Hippocampal formation (tissue), 2 donors: ENCODE data around the gene UNC13D.
"Not testable (repeated sequence)": the region's sequence is repeated elsewhere in the genome, so short reads cannot be mapped to it uniquely, and the experiment has no call there.

Experiments used
- DNase-seq, 2 donors: peaks; one replicate each; lab custom pipeline; 2025; lab: John Stamatoyannopoulos, UW

Gene UNC13D

DNA sequence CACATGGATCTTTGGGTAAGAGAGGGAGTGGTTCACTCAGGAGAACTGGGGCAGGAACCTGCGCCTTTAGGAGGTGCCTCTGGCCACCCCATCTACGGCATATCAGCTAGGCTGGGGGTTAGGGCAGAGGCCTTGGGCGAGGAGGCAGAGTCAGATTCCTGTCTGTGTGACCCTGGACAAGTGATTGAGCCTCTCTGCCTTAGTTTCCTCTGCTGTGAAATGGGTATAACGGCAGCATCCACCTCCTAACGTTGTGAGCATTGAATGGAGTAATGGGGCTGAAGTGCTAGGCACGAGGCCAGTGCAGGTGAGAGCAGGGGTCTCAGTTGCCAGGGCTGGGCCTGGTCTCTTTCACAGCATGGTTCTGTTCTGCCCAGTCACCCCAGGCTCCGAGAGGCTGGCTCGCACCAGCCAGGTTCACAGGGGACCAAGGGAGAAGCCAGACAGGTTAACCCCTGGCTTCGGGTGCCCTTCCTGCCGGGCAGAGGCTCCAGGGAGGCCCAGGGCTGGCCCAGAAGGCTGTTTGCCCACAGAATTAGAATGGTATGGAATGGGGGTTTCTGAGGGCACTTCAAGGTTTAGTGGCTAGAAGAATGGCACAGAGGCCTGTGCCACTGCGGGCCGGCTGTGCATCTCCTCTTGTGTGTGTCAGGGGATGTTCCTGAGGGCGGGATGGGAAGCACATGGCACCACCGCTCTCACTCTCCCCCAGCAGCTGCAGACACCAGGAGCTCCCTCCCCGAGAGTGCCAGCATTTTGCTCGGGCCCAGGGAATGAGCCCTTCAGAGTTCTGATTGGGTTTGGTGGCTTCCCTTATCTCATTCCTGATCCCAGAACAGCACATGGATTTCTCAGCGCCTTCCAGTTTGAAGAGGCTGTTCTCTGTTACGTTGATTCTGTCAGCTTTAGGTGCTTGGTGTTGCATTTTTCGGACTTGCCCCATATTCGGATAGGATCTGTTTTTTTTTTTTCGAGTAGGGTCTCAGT lies 23.8 kb downstream of the UNC13D start:
- no peak for DNase-seq

DNA sequence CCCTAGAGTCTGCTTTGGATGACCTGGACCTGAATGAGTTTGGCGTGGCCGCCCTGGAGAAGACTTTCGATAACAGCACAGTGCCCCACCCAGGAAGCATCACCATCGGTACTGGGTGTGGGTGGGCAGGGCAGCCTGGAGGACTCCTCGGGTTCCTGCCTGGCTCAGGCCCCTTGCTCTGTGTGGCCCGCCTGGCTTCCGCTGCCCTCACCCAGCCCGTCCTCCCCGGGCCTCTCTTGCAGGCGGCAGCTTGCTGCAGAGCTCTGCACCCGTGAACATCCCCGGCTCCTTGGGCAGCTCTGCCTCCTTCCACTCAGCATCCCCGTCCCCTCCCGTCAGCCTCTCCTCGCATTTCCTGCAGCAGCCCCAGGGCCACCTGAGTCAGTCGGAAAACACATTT lies 24.5 kb downstream of the UNC13D start:
- DNase-seq = no peak

DNA sequence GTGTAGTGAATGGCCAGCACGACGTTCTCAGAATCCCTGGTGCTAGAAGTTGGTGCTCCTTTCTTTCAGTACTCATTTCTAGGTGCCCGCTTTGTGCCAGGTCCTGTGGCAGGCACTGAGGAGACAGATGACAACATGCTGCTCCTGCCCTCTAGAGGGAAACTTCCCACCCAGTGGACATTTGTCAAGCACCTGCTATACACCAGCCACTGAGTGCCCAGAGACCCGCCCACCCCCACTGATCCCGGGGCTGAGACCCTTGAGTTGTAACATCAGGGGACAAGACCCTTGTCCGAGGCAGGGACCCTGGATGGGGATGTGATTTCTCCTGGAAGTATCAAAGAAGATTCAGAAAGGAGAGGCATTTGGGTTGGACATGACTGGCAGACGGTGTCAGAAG lies 25.1 kb downstream of the UNC13D start:
- DNase-seq = no peak

DNA sequence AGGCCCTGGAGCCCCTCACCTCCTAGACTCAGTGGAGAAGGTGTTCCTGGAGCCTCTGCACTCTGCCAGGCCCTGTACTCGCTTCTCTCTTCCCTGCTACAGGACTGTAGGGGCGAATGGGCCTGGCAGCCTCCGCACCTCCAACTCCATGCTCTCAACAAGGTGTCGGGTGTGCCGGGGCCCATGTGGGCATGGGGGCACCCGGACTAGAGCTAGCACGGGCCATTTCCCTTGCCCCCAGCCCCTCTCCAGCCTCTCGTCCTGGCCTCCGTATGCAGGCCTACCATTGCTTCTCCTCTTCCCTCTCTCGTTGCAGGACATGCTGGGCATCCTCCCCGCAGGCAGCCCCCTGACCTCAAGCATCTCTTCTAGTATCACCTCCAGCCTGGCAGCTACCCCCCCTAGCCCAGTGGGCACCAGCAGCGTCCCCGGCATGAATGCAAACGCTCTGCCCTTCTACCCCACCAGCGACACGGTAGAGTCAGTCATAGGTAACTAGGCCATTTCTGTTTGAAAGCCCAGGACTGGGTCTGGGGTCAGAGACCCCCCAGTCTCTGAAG lies 25.8 kb downstream of the UNC13D start:
- DNase-seq = no peak

DNA sequence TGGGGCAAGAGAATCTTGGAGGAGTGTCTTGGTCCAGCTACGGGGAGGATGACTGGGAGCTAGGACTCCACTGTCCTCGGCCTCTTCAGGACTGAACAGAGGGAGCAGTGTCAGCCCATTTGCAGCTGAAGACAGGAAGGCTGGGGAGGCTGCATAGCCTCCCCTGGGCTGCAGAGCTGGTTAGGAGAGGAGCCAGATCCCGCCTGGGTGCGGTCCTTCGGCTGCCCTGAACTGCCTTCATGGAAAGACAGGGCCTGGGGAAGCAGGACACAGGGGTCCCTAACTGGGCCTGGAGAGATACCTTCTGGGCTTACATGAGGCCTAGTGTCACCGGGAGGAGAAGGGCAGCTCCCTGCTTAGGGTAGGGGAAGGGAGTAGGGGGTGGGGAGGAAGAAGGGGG lies 26.6 kb downstream of the UNC13D start:
- no peak for DNase-seq

DNA sequence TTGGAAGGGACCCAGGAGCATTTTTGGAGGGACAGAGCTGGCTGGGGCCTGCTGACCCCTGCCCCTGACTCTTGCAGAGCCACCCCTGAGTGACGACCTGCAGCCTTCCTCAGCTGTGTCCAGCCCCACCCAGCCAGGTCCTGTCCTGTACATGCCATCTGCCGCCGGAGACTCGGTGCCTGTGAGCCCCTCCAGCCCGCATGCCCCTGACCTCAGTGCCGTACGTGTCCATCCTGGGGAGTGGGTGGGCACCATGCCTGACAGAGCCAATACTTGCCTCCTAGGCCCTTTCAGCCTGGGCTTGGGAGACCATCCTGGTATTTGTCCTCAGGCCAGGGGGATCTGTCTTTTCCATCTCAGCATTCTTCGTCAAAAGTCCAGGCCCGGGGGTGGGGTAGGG lies 27.5 kb downstream of the UNC13D start:
- no peak for DNase-seq

DNA sequence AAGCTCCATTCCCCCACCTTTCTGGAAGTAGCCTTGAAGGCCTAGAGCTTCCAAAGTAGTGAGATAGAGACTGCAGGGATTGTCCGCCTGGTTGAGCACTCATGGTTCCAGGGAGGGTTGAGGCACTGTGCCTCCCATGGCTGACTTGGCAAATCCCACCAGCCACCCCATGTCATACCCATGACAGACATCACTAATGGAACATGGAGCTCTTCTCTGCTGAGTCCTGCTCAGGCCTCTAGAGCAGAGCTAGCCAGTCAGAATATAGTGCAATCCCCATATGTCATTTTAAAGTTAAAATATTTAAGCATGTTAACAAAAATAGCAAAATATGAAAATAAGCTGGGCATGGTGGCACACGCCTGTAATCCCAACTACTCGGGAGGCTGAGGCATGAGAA lies 28.8 kb downstream of the UNC13D start:
- no peak for DNase-seq

DNA sequence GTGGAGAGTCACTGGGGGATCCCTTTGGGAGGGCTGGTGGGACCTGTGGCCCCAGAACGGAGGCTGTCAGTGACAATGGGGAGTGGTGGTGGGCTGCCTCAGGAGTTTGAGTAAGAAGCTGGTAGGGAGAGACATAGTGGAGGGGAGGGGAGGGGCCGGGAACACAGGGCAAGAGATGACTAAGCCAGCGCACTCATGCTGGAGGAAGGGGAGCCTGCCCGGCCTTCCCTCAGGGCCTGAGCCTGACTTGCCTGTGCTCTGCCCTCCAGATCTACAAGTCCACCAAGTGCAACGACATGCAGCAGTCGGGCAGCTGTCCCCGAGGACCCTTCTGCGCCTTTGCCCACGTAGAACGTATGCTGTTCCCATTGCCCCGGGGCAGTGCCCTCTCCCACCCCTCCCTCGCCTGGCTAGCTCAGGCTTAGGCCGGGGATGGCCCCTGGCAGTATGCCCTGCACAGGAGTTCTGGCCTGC lies 29.3 kb downstream of the UNC13D start:
- DNase-seq = no peak

DNA sequence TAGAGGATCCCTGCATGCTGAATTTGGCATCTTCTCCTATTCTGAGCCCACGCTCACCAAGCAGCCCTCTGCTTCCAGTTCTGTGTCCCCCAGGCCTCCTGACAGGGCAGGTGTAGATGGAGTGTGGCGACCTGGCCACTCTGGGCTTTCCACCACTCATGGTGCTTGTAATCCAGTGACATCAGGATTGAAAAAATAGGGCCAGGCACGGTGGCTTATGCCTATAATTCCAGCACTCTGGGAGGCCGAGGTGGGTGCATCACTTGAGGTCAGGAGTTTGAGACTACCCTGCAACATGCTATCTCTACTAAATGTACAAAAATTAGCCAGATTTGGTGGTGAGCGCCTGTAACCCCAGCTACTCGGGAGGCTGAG lies 30.2 kb downstream of the UNC13D start:
- no peak for DNase-seq

DNA sequence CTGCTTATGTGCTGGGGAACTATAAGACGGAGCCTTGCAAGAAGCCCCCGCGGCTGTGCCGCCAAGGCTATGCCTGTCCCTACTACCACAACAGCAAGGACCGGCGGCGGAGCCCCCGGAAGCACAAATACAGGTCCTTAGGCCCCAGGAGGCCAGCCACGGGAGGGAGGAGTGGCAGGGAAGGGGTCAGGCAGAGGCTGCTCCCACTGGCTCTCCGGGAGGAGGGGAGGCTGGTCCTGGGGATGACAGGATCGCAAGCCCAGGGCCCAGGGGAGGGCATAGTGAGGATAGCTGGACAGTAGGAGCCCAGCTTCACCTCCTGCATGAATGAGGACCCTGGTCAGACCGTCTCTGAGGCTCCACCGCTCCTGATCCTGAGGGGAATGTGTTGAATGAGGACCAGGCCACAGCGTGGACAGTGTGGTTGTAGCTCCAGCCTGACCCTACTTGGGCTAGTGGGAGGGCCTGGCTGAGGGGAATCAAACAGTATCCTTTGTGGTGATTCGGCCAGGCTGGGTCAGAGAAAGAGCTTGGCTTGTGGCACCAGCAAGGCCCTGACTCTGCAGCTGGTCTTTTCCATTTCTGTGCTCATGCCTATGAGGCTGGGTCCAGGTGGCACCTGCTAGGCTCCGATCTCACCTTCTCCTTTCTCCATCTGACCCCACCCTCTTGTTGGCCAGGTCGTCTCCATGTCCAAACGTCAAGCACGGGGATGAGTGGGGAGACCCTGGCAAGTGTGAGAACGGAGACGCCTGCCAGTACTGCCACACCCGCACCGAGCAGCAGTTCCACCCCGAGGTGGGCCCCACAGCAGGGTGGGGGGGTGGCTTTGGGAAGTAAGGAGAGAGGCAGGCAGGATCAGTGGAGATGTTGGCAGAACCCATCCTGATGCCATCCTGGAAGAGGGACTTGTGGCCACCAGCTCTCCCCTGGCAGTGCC lies 30.9 kb downstream of the UNC13D start:
- no peak for DNase-seq

DNA sequence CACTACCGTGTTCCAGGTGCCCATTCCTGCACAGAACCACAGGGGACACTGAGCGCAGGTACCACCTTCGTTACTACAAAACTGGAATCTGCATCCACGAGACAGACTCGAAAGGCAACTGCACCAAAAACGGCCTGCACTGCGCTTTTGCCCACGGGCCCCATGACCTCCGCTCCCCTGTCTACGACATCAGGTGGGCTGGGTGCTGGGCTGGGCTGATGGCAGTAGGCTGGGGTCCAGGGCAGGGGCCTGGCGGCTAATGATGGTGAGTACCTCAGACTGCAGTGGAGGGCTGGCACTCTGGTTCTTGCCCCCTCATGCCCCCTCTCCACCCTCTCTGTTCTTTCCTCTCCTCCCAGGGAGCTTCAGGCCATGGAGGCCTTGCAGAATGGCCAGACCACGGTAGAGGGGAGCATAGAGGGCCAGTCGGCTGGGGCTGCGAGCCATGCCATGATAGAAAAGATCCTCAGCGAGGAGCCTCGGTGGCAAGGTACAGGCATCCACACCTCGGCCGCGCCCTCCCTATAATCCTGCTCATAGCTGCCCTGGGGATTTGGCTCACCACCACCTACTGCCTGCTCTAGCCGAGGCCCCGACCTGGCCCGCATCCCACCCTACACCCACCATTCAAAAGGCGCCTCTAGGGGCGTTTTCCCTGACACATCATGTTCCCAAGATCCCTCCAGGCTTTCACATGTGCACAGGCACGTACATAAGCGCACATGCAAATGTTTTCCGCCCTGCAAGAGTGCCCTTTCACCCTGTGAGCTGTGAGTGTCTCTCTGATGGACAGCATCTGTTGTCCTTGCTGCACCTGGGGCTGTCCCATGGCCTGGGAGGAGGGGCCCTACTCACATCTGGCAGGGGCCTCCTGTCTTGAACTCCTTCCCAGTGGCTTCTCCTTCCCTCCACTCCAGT lies 31.8 kb downstream of the UNC13D start:
- DNase-seq = no peak

DNA sequence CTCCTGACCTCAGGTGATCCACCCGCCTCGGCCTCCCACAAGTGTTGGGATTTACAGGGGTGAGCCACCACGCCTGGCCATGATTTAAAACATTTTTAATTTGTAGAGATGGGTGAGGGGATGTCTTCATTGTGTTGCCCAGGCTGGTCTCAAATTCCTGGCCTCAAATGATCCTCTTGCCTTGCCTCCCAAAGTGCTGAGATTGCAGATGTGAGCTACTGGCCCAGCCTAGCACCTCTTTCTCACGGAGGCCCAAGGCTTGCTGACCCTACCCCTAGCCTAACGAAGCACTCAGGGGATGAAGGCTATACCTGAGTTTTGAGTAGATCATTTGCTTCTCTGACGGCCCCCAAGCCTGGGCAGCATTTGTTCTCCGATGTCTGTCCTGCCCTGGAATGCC lies 33.0 kb downstream of the UNC13D start:
- no peak for DNase-seq

DNA sequence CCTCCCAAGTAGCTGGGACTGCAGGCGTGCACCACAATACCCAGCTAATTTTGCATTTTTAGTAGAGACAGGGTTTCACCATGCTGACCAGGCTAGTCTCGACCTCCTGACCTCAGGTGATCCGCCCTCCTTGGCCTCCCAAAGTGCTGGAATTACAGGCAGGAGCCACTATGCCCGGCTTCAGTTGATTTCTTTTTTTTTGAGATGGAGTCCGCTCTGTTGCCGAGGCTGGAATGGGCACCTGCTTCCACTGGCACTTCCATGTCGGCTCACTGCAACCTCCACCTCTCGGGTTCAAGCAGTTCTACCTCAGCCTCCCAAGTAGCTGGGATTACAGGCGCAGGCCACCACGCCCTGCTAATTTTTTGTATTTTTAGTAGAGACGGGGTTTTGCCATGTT lies 33.4 kb downstream of the UNC13D start:
- DNase-seq = not testable (repeated sequence)

DNA sequence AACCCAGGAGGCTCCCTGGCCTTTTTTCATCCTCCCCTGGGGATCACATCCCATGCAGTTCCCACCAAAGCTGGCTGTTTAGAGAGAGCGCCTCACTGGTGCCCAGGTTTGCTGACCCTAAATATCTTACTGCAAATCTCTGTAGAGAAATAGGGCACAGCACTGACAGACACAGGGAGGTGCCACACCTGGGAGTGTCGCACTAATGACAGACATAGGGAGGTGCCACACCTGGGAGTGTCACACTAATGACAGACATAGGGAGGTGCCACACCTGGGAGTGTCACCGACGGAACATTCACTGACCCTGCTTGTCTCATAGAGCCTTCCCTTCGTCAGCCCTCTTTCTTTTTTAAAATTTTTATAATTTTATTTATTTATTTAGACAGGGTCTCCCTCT lies 34.0 kb downstream of the UNC13D start:
- DNase-seq = no peak

DNA sequence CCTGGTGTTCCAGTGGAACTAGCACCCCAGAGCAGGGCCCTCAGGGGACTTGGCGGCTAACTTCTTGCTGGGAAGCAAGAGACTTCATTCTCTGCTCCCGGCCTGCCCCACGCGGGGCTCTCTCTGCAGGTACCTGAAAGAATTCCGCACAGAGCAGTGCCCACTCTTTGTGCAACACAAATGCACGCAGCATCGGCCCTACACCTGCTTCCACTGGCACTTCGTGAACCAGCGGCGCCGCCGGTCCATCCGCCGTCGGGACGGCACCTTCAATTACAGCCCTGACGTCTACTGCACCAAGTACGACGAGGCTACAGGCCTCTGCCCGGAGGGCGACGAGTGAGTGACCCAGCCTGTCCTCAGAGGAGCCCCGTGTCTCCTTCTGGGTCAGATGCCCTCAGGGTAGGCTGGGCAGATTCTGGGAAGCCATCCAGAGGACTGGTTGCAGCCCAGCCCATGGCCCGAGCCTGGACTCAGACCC lies 34.5 kb downstream of the UNC13D start:
- DNase-seq = no peak

DNA sequence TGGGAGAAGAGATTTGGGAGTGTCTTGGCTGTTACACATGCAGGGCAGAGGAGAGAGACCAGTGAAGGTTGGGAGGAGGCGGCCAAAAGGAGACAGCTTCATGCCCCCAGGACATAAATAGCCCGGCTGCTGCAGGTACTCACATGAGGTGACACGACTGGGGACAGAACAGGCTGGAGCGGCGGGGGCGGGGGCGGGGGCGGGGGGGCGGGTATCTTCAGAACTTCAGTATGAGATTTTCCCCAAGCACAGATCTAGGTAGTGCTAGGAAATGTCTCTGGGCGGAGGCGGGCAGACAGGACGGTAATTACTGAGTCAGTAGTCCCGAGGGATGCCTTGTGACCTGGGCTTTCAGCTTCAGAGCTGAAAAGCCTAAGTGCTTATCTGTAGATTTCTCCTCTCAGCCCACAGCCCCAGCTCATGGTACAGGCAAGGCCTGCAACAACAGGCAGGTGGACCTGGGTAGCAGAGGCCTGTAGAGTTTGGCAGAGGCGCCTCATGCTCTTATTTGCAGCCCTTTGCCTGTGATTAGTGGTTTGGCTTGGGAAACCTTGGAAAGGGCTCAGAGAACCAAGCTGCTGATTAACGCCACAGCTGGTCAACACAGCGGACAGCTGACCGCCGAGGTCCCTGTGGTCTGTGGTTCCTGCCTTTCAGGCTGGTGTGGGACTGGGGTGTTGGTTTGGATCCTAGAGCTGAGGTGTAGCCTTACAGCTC lies 35.1 kb downstream of the UNC13D start:
- no peak for DNase-seq

DNA sequence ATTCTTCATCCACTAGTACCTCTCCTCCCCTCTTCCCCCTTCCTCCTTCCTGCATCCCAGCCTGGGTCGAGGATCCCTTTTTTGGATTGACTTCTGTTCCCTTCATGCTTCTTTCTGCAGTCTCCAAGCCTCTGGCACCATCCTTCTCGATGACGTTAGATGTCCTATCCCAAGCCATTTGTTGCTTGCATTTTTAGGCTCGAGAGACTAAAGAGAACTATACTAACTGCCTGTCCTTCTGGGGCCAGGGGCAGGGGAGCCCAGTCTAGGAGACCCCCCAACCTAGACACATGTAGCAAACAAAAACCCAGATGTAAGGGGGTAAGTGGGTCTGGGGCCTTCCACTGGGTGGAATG lies 35.7 kb downstream of the UNC13D start:
- DNase-seq = no peak

DNA sequence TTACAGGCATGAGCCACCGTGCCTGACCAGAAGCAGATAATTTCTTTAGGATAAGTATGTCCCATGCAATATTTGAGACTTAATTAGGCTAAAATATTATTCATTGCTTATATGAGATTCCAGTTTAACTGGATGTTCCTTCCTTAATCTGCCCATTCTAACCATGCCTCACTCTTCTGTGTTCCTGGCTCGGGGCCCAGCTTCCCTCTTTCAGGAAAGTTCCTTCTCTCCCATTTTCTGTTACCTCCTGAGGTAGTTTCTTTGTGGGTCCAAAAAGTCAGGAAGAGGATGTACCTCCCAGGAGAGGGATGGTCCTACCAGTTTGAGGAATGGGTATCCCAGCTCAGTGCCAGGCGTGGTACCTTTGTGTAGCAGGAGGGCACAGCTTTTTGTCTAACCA lies 36.3 kb downstream of the UNC13D start:
- no peak for DNase-seq

DNA sequence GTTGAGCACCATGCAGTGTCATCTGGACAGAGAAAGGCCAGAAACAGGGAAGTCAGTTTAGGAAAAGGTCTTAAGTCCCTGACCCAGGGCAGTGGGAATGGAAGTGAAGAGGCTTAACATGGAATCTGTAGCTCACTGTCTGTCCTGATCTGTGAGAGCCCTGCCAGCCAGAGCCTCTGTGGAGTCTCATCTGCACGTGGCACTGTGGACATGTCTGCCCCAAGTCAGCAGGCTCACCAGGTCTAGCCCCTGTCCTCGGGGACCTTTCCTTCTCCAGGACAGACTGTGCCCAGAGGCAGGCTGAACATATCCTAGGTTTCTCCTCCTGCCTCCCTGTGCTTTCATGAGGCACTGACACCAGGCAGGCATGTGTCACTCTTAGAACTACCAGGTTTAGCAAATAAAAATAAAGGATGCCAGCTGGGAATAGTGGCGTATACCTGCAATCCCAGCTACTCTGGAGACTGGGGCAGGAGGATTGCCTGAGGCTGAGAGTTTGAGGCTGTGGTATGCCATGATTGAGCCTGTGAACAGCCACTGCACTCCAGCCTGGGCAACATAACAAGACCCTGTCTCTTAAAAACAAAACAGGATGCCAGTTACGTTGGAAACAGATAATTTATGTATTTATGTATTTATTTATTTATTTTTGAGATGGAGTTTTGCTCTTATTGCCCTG lies 37.2 kb downstream of the UNC13D start:
- DNase-seq = no peak

DNA sequence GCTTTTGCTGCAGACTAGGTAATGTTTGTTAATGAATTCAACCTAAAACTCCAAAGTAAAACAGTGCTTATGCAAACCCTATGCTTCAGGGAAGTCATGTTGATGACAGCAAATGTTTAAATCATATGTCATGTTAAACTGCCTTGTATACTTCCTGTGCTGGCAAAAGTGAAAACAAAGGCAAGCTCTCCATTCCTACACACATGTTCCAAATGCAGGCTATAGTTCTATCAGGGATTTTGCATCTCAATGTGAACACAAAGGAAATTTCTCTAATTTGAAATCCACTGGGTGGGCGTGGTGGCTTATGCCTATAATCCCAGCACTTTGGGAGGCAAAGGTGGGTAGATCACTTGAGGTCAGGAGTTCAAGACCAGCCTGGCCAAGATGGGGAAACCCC lies 40.3 kb downstream of the UNC13D start:
- DNase-seq = no peak
